Type B pancreatic cell (in vitro differentiated cells): ENCODE measurements around the gene AKAP1. TPM values are rescaled to one million over a fixed set of nuclear protein-coding genes. Genes with fewer than 3 reads are reported as not detected.

Experiments used
- DNase-seq: peaks from one replicate; pipeline ENCODE4 v3.0.0; 2021; ENCODE audit warnings: mixed read lengths; ENCODE audit not compliant: unreplicated experiment; ENCODE audit errors: extremely low spot score
- H3K27ac Mint-ChIP-seq: 2 replicates; pipeline ENCODE4 v1.8.0; 2021; ENCODE audit warnings: mild to moderate bottlenecking, mixed read lengths
- H3K27me3 Mint-ChIP-seq: 2 replicates; pipeline ENCODE4 v1.8.0; 2021; ENCODE audit warnings: mixed read lengths
- H3K36me3 Mint-ChIP-seq: 2 replicates; pipeline ENCODE4 v1.8.0; 2021; ENCODE audit warnings: mixed read lengths
- H3K4me1 Mint-ChIP-seq: one replicate; pipeline ENCODE4 v1.8.0; 2021; ENCODE audit warnings: mixed read lengths; ENCODE audit not compliant: unreplicated experiment
- H3K4me3 Mint-ChIP-seq: 2 replicates; pipeline ENCODE4 v1.8.0; 2021; ENCODE audit warnings: mild to moderate bottlenecking, mixed read lengths
- H3K9me3 Mint-ChIP-seq: 2 replicates; pipeline ENCODE4 v1.8.0; 2021; ENCODE audit warnings: mixed read lengths
- CTCF ChIP-seq: fragments of 200-600 bp; sonication (generic); conservative IDR thresholded peaks from 2 replicates; pipeline ENCODE4 v1.5.0; 2021; ENCODE audit warnings: antibody characterized with exemption, mild to moderate bottlenecking
- total RNA-seq: library from RNA; stranded (reverse); gene quantifications from 2 replicates; pipeline ENCODE4 v1.2.1, GENCODE V29; 2021; ENCODE audit warnings: low replicate concordance

Gene AKAP1
- total RNA-seq, 1 donor from 2014 or later, result 43.6 TPM

- peaks cover 22% of the 10 kb centered on the region for H3K4me1 Mint-ChIP-seq
- H3K4me3 Mint-ChIP-seq, result no peak overlapping the region
- peaks cover 6% of the 10 kb centered on the region for H3K36me3 Mint-ChIP-seq
- no peaks in the 10 kb centered on the region for H3K27me3 Mint-ChIP-seq
- no peak for TF ChIP-seq CTCF
- no peaks in the 10 kb centered on the region for H3K9me3 Mint-ChIP-seq
- H3K27ac Mint-ChIP-seq, result no peak overlapping the region
- no peak for DNase-seq
These were observed 21.9 kb downstream of the AKAP1 start for GRCh38 chr17:57106836-57107497.

- Mint-ChIP-seq H3K36me3 (peaks cover 6% of the 10 kb centered on the region), H3K27me3 (no peaks in the 10 kb centered on the region), H3K4me1 (peaks cover 22% of the 10 kb centered on the region), H3K4me3 (no peak overlapping the region), H3K9me3 (no peaks in the 10 kb centered on the region), H3K27ac (no peak overlapping the region)
- no peak for TF ChIP-seq CTCF
- DNase-seq, result no peak
These were observed 22.6 kb downstream of the AKAP1 start for GRCh38 chr17:57107498-57108101.

- TF ChIP-seq CTCF, result no peak
- Mint-ChIP-seq H3K4me3 (no peak overlapping the region), H3K9me3 (no peaks in the 10 kb centered on the region), H3K36me3 (peaks cover 6% of the 10 kb centered on the region), H3K27ac (no peak overlapping the region), H3K27me3 (no peaks in the 10 kb centered on the region), H3K4me1 (peaks cover 22% of the 10 kb centered on the region)
- no peak for DNase-seq
These were observed 23.8 kb downstream of the AKAP1 start for GRCh38 chr17:57108671-57109392.

- no peak for DNase-seq
- no peaks in the 10 kb centered on the region for H3K27me3 Mint-ChIP-seq
- H3K9me3 Mint-ChIP-seq, result no peaks in the 10 kb centered on the region
- H3K4me1 Mint-ChIP-seq, result peaks cover 22% of the 10 kb centered on the region
- TF ChIP-seq CTCF, result peak; percentile 45
- H3K4me3 Mint-ChIP-seq, result no peak overlapping the region
- no peak overlapping the region for H3K27ac Mint-ChIP-seq
- peaks cover 3% of the 10 kb centered on the region for H3K36me3 Mint-ChIP-seq
These were observed 24.5 kb downstream of the AKAP1 start for GRCh38 chr17:57109393-57110151.

GRCh38 chr17:57110152-57110542, 25.1 kb downstream of the AKAP1 start:
- Mint-ChIP-seq H3K36me3 (peaks cover 3% of the 10 kb centered on the region), H3K9me3 (no peaks in the 10 kb centered on the region), H3K27me3 (no peaks in the 10 kb centered on the region), H3K27ac (no peak overlapping the region), H3K4me1 (peaks cover 22% of the 10 kb centered on the region), H3K4me3 (no peak overlapping the region)
- DNase-seq, result no peak
- peak; percentile 17 for TF ChIP-seq CTCF
